ENCODE data around the gene OBSL1. TPM values are rescaled to one million over a fixed set of nuclear protein-coding genes. Genes with fewer than 3 reads are reported as not detected.

OBSL1 gene
- total RNA-seq, 1 experiment from 2014 or later: 23.1 TPM

DNA sequence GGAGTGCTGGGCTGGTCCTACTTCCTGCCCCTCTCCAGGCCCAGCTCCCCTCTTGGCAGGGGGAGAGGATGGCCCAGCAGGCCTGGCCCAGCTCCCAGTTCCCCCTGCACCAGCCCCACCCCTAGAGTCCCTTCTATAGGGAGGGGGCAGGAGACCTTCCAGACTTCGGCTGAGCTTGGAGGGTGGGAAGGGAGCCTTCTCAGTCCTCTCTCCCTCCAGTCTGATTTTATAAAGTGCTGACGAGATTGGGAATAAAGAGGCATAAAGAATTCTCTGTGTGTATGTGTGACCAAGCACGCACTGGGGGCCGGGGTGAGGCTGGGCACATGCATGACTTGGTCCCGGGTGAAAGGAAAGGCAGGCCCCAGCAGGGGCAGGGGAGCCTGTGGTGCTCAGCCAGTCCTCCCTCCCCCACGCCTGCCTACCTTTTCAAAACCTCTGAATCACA, 32.8 kb downstream of the OBSL1 start:
- Histone ChIP-seq H3K36me3 (ENCODE audit: insufficient read depth, low read length, poor library complexity, severe bottlenecking) (peaks cover 3% of the 10 kb centered on the region), H3K27ac (ENCODE audit: low read depth, low read length, poor library complexity, severe bottlenecking) (peak overlapping the region; percentile 23), H3K4me1 (ENCODE audit: insufficient read depth, low read length, poor library complexity, severe bottlenecking) (peaks cover 12% of the 10 kb centered on the region), H3K27me3 (replicated peaks; ENCODE audit: insufficient read depth, low read depth, low read length, poor library complexity) (no peaks in the 10 kb centered on the region), H3K9me3 (ENCODE audit: low read depth, low read length, poor library complexity, severe bottlenecking) (no peaks in the 10 kb centered on the region), H3K4me3 (ENCODE audit: low read depth, low read length, poor library complexity, severe bottlenecking) (no peak overlapping the region)
- DNase-seq (ENCODE audit: low spot score): no peak
- intact Hi-C loops (cut with micrococcal nuclease; ENCODE audit: unreplicated experiment): no loop called here
- POLR2A ChIA-PET (ENCODE audit: low non-redundant PET): no interaction called here
- no TSS peak for BruUV-seq (replicated peaks)
- CTCF ChIA-PET: no interaction called here
- TF ChIP-seq, protein P1, sequence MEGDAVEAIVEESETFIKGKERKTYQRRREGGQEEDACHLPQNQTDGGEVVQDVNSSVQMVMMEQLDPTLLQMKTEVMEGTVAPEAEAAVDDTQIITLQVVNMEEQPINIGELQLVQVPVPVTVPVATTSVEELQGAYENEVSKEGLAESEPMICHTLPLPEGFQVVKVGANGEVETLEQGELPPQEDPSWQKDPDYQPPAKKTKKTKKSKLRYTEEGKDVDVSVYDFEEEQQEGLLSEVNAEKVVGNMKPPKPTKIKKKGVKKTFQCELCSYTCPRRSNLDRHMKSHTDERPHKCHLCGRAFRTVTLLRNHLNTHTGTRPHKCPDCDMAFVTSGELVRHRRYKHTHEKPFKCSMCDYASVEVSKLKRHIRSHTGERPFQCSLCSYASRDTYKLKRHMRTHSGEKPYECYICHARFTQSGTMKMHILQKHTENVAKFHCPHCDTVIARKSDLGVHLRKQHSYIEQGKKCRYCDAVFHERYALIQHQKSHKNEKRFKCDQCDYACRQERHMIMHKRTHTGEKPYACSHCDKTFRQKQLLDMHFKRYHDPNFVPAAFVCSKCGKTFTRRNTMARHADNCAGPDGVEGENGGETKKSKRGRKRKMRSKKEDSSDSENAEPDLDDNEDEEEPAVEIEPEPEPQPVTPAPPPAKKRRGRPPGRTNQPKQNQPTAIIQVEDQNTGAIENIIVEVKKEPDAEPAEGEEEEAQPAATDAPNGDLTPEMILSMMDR (conservative IDR thresholded peaks at IDR 0.05; ENCODE audit: low read depth, low read length): no peak
- no peak for TF ChIP-seq EZH2 (IDR thresholded peaks at IDR 0.05; ENCODE audit: borderline replicate concordance, low read depth, low read length, poor library complexity, severe bottlenecking)

DNA sequence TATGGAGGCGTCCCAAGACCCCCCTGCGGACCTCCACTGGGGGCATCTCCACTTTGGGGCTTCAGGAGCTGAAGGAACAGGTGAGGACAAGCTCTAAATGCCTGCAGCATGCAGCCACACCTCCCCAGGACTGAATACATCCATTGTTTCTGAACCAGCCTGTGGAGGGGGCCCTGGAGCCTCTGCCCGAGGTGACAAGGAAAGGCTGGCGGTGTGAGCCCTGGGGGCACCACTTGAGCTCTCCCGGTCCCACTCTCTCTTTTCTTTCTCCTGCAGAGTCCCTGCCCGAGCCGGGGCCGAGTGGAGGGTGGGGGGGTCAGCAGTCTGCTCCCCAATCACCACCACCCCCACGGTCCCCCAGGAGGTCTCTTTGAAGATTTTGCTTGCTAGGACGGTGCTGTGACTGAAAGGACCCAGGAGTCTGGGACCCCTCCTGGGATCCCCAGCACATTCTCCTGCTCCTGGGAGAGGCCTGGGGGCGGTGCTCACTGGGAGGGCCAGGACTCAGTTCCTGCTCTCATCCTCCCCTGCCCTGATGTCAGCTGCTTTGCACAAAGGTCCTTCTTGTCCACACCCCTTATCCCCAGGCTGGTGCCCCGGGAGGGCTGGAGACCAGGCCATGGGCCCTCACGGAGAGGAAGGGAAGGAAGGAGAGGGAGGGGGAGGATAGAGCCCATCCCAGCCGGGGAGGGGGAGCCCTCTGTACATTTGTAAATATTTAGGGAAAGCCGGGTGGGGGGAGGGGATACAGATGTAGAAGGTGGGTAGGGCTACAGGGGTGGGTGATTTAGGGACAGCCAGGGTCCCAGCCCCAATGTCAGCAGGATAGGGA, 33.5 kb downstream of the OBSL1 start:
- intact Hi-C loops (cut with micrococcal nuclease; ENCODE audit: unreplicated experiment): no loop called here
- Histone ChIP-seq H3K27ac (ENCODE audit: low read depth, low read length, poor library complexity, severe bottlenecking) (peak overlapping the region; percentile 23), H3K27me3 (replicated peaks; ENCODE audit: insufficient read depth, low read depth, low read length, poor library complexity) (no peaks in the 10 kb centered on the region), H3K4me1 (ENCODE audit: insufficient read depth, low read length, poor library complexity, severe bottlenecking) (peaks cover 11% of the 10 kb centered on the region), H3K36me3 (ENCODE audit: insufficient read depth, low read length, poor library complexity, severe bottlenecking) (peaks cover 3% of the 10 kb centered on the region), H3K9me3 (ENCODE audit: low read depth, low read length, poor library complexity, severe bottlenecking) (no peaks in the 10 kb centered on the region), H3K4me3 (ENCODE audit: low read depth, low read length, poor library complexity, severe bottlenecking) (no peak overlapping the region)
- DNase-seq (ENCODE audit: low spot score): no peak
- ChIA-PET CTCF (no interaction called here), POLR2A (ENCODE audit: low non-redundant PET) (no interaction called here)
- TF ChIP-seq EZH2 (IDR thresholded peaks at IDR 0.05; ENCODE audit: borderline replicate concordance, low read depth, low read length, poor library complexity, severe bottlenecking): no peak
- TF ChIP-seq, protein P1 (conservative IDR thresholded peaks at IDR 0.05; ENCODE audit: low read depth, low read length): no peak
- no TSS peak for BruUV-seq (replicated peaks)

DNA sequence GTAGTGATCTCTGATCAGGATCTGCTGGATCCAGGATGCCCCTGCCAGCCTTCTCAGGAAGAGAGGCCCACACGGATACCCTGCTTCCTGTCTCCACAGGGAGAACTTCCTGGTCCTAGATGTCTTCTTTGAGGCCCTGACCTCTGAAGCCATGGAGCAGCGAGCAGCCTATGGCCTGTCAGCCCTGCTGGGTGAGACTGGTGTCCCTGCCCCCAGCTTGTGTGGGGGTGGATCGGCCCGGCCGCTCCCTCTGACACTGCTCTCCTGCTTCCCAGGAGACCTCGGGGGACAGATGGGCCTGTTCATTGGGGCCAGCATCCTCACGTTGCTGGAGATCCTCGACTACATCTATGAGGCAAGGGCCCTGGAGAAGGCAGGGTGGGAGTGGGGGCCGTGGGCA, 34.4 kb downstream of the OBSL1 start:
- POLR2A ChIA-PET (ENCODE audit: low non-redundant PET): no interaction called here
- H3K4me1 ChIP-seq (ENCODE audit: insufficient read depth, low read length, poor library complexity, severe bottlenecking): peaks cover 6% of the 10 kb centered on the region
- TF ChIP-seq EZH2 (IDR thresholded peaks at IDR 0.05; ENCODE audit: borderline replicate concordance, low read depth, low read length, poor library complexity, severe bottlenecking): no peak
- no peaks in the 10 kb centered on the region for H3K9me3 ChIP-seq (ENCODE audit: low read depth, low read length, poor library complexity, severe bottlenecking)
- no peak for DNase-seq (ENCODE audit: low spot score)
- no peaks in the 10 kb centered on the region for H3K27me3 ChIP-seq (replicated peaks; ENCODE audit: insufficient read depth, low read depth, low read length, poor library complexity)
- no TSS peak for BruUV-seq (replicated peaks)
- intact Hi-C loops (cut with micrococcal nuclease; ENCODE audit: unreplicated experiment): no loop called here
- H3K4me3 ChIP-seq (ENCODE audit: low read depth, low read length, poor library complexity, severe bottlenecking): no peak overlapping the region
- H3K27ac ChIP-seq (ENCODE audit: low read depth, low read length, poor library complexity, severe bottlenecking): no peak overlapping the region
- CTCF ChIA-PET: no interaction called here
- peaks cover 3% of the 10 kb centered on the region for H3K36me3 ChIP-seq (ENCODE audit: insufficient read depth, low read length, poor library complexity, severe bottlenecking)

DNA sequence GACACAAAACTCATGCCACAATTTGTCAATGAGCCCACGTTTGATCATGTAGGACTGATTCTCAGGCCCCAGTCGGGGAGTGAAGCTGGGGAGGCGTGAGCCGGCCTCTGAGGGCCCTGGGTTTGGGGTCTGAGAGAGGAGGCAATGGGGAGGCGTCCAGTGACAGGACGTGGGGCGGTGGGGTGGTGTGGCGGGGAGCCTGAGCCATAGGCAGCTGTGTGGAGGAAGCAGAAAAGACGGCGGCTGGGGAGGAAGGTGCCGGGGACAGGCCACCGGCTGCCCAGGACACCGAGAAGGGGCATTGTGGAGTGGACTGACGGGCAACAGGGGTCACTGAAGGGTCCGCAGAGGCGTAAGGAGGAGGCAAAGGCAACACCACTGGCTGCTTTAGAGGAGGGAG, 34.9 kb downstream of the OBSL1 start:
- POLR2A ChIA-PET (ENCODE audit: low non-redundant PET): no interaction called here
- intact Hi-C loops (cut with micrococcal nuclease; ENCODE audit: unreplicated experiment): no loop called here
- Histone ChIP-seq H3K36me3 (ENCODE audit: insufficient read depth, low read length, poor library complexity, severe bottlenecking) (peaks cover 3% of the 10 kb centered on the region), H3K4me1 (ENCODE audit: insufficient read depth, low read length, poor library complexity, severe bottlenecking) (peaks cover 6% of the 10 kb centered on the region), H3K4me3 (ENCODE audit: low read depth, low read length, poor library complexity, severe bottlenecking) (no peak overlapping the region), H3K27ac (ENCODE audit: low read depth, low read length, poor library complexity, severe bottlenecking) (no peak overlapping the region), H3K27me3 (replicated peaks; ENCODE audit: insufficient read depth, low read depth, low read length, poor library complexity) (no peaks in the 10 kb centered on the region), H3K9me3 (ENCODE audit: low read depth, low read length, poor library complexity, severe bottlenecking) (no peaks in the 10 kb centered on the region)
- no TSS peak for BruUV-seq (replicated peaks)
- TF ChIP-seq EZH2 (IDR thresholded peaks at IDR 0.05; ENCODE audit: borderline replicate concordance, low read depth, low read length, poor library complexity, severe bottlenecking): no peak
- TF ChIP-seq, protein P1 (conservative IDR thresholded peaks at IDR 0.05; ENCODE audit: low read depth, low read length): no peak
- no peak for DNase-seq (ENCODE audit: low spot score)
- CTCF ChIA-PET: no interaction called here
